ENCODE data around the gene TOP2A.

GRCh38 chr17:40373999-40374398 lies 43.7 kb downstream of the TOP2A start:
- TF ChIP-seq CTCF (IDR thresholded peaks at IDR 0.05) = no peak
- no peak for TF ChIP-seq ZFX (IDR thresholded peaks at IDR 0.05; ENCODE audit: borderline replicate concordance)

Data from 22Rv1 (cell line).